ENCODE results near the gene FCN1. TPM values are rescaled to one million over a fixed set of nuclear protein-coding genes. Genes with fewer than 3 reads are reported as not detected.

Gene FCN1
- total RNA-seq, 1 donor from 2014 or later = 2.9 TPM

DNA sequence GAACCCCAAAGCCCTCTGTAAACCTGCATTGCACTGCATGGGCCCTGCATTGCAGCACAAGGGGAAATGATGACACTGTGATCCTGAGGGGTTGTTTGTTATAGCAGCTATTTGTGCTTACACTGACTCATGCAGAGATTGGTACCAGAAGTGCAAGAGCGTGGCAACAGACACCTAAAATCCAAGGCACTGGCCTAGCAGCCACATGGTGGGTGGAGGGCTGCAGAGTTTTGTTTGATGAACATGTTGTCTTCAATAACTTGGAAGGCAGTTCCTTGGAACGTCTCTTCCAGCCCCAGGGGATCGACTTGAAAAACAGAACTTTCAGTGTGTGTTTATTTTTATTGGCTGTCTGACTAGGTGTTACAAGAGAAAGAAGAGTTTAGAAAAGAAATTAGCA is 22.6 kb downstream of the FCN1 start:
- H3K4me1 ChIP-seq = peaks cover 58% of the 10 kb centered on the region
- peak overlapping the region; percentile 89 for H3K27ac ChIP-seq (replicated peaks)
- no peaks in the 10 kb centered on the region for H3K27me3 ChIP-seq (ENCODE audit: low read depth)
- no peak for DNase-seq
- TF ChIP-seq CTCF (IDR thresholded peaks at IDR 0.05; ENCODE audit: borderline replicate concordance) = no peak
- intact Hi-C loops (cut with micrococcal nuclease) = no loop called here
- H3K9me3 ChIP-seq (replicated peaks) = peaks cover 28% of the 10 kb centered on the region
- H3K36me3 ChIP-seq = no peaks in the 10 kb centered on the region
- H3K4me3 ChIP-seq = no peak overlapping the region

DNA sequence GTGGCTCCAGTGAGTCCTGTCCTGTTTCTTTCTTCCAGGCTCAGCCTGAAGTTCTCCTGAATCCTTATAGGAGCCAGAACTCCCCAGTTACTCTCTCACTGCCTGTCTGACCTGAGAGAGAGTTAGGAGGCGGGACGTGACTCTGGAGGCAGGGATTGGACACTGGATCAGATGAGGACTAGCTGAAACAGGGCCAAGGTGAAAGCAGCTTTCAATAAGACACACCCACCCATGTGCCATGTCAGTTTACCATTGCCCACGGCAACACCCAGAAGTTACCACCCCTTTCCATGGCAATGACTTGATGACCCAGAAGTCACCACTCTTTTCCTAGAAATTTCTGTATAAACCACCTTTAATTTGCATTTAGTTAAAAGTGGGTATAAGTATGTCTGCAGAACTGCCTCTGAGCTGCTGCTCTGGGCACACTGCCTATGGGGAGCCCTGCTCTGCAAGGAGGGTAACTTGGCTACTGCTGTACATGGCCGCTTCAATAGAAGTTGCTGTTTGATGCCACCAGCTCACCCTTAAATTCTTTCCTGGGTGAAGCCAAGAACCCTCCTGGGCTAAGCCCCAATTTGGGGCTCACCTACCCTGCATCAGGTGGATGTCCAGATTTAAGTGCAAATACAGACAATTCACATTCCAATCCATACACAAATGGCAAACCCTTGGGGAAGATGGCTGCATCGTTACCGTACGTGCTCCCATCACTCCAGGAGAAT is 23.4 kb downstream of the FCN1 start:
- no peak for DNase-seq
- no peak for TF ChIP-seq CTCF (IDR thresholded peaks at IDR 0.05; ENCODE audit: borderline replicate concordance)
- peaks cover 20% of the 10 kb centered on the region for H3K9me3 ChIP-seq (replicated peaks)
- peak overlapping the region; percentile 89 for H3K27ac ChIP-seq (replicated peaks)
- intact Hi-C loops (cut with micrococcal nuclease) = no loop called here
- no peak overlapping the region for H3K4me3 ChIP-seq
- H3K36me3 ChIP-seq = no peaks in the 10 kb centered on the region
- H3K4me1 ChIP-seq = peaks cover 58% of the 10 kb centered on the region
- H3K27me3 ChIP-seq (ENCODE audit: low read depth) = no peaks in the 10 kb centered on the region

- DNase-seq = no peak
- Histone ChIP-seq H3K9me3 (replicated peaks) (peaks cover 12% of the 10 kb centered on the region), H3K4me3 (no peak overlapping the region), H3K27me3 (ENCODE audit: low read depth) (peaks cover 7% of the 10 kb centered on the region), H3K36me3 (no peaks in the 10 kb centered on the region), H3K4me1 (peaks cover 50% of the 10 kb centered on the region), H3K27ac (replicated peaks) (no peak overlapping the region)
- no peak for TF ChIP-seq CTCF (IDR thresholded peaks at IDR 0.05; ENCODE audit: borderline replicate concordance)
- intact Hi-C loops (cut with micrococcal nuclease) = no loop called here
These were observed 24.8 kb downstream of the FCN1 start for GRCh38 chr9:134892820-134893420.

- Histone ChIP-seq H3K4me3 (no peak overlapping the region), H3K4me1 (peaks cover 43% of the 10 kb centered on the region), H3K36me3 (no peaks in the 10 kb centered on the region), H3K27ac (replicated peaks) (no peak overlapping the region), H3K9me3 (replicated peaks) (peaks cover 12% of the 10 kb centered on the region), H3K27me3 (ENCODE audit: low read depth) (peaks cover 7% of the 10 kb centered on the region)
- intact Hi-C loops (cut with micrococcal nuclease) = no loop called here
- no peak for TF ChIP-seq CTCF (IDR thresholded peaks at IDR 0.05; ENCODE audit: borderline replicate concordance)
- no peak for DNase-seq
These were observed 25.5 kb downstream of the FCN1 start for GRCh38 chr9:134892221-134892620.

DNA sequence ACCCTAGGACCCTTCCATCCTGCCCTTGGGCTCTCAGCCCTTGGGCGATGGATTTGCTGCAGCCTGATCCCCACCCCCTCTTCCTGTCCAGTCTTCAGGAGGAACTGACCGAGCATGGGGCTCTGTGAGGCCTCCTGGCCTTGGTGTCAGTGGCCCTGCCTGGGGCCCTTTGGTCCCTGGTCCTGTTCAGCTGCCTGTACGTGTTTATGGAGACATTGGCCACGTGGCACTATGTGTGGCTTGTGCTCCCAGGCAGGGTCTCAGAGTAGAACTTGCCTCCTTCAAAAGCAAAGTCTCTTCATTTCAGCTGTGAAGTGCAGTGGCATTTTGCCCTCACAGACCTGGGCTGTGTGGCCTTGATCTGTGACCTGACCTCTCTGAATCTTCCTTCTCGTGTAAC is 26.0 kb downstream of the FCN1 start:
- Histone ChIP-seq H3K27me3 (ENCODE audit: low read depth) (peaks cover 7% of the 10 kb centered on the region), H3K36me3 (no peaks in the 10 kb centered on the region), H3K4me3 (no peak overlapping the region), H3K4me1 (peaks cover 38% of the 10 kb centered on the region), H3K9me3 (replicated peaks) (peaks cover 12% of the 10 kb centered on the region), H3K27ac (replicated peaks) (no peak overlapping the region)
- intact Hi-C loops (cut with micrococcal nuclease) = no loop called here
- no peak for TF ChIP-seq CTCF (IDR thresholded peaks at IDR 0.05; ENCODE audit: borderline replicate concordance)
- DNase-seq = no peak

All from left ventricle myocardium inferior (tissue), 1 donor.